Skeletal muscle cell (primary cell): ENCODE results near the gene DNASE2.

ENCODE experiments used
- DNase-seq: peaks from one replicate; pipeline ENCODE4 v3.0.0-alpha.2; 2010; ENCODE audit warnings: low read depth
- H3K4me3 ChIP-seq: 2 replicates; pipeline ENCODE4 v1.5.1; 2011; ENCODE audit warnings: low read depth, mild to moderate bottlenecking, control low read depth, low read length, moderate library complexity

DNASE2 gene

GRCh38 chr19:12886969-12887747 is 5.9 kb upstream of the DNASE2 start, which contains the start of gene KLF1:
KLF1 (minus strand) TSS chr19:12887201; CDS start chr19:12887140, 61 bp downstream.
- DNase-seq, result no peak
- H3K4me3 ChIP-seq, result no peak within 1 kb of the TSS

- H3K4me3 ChIP-seq, result no peak overlapping the region
- DNase-seq, result no peak
Observed at GRCh38 chr19:12886651-12886968, 5.4 kb upstream of the DNASE2 start.

GRCh38 chr19:12885749-12886650 is 4.8 kb upstream of the DNASE2 start:
- peak overlapping the region; percentile 28 for H3K4me3 ChIP-seq
- no peak for DNase-seq

- H3K4me3 ChIP-seq, result peak overlapping the region; percentile 28
- DNase-seq, result no peak
Observed at GRCh38 chr19:12884926-12885748, 3.9 kb upstream of the DNASE2 start.

GRCh38 chr19:12884627-12884925 is 3.3 kb upstream of the DNASE2 start:
- H3K4me3 ChIP-seq, result no peak overlapping the region
- no peak for DNase-seq

GRCh38 chr19:12884202-12884601 is 3.0 kb upstream of the DNASE2 start:
- no peak for DNase-seq
- H3K4me3 ChIP-seq, result no peak overlapping the region

GRCh38 chr19:12882589-12882988 is 1.3 kb upstream of the DNASE2 start:
- no peak overlapping the region for H3K4me3 ChIP-seq
- DNase-seq, result no peak

- H3K4me3 ChIP-seq, result peak overlapping the region; percentile 72
- DNase-seq, result no peak
Observed at GRCh38 chr19:12880551-12881171, 588 bp downstream of the DNASE2 start.

GRCh38 chr19:12875086-12875485 is 6.2 kb downstream of the DNASE2 start:
- H3K4me3 ChIP-seq, result no peak overlapping the region

GRCh38 chr19:12873891-12874745 is 7.1 kb downstream of the DNASE2 start:
- no peak for DNase-seq

More at GRCh38 chr19:12875086-12875485, 6.2 kb downstream of the DNASE2 start:
- no peak for DNase-seq

GRCh38 chr19:12872941-12873890 is 8.0 kb downstream of the DNASE2 start:
- DNase-seq, result no peak
- peak overlapping the region; percentile 33 for H3K4me3 ChIP-seq

More at GRCh38 chr19:12873891-12874745, 7.1 kb downstream of the DNASE2 start:
- no peak overlapping the region for H3K4me3 ChIP-seq

- DNase-seq, result no peak
- no peak overlapping the region for H3K4me3 ChIP-seq
Observed at GRCh38 chr19:12872255-12872654, 9.0 kb downstream of the DNASE2 start.

GRCh38 chr19:12871681-12872080 is 9.6 kb downstream of the DNASE2 start:
- no peak overlapping the region for H3K4me3 ChIP-seq
- DNase-seq, result no peak

GRCh38 chr19:12868540-12869112 is 12.6 kb downstream of the DNASE2 start:
- H3K4me3 ChIP-seq, result no peak overlapping the region

GRCh38 chr19:12867120-12868099 is 13.8 kb downstream of the DNASE2 start:
- DNase-seq, result no peak
- peak overlapping the region; percentile 51 for H3K4me3 ChIP-seq

More at GRCh38 chr19:12868540-12869112, 12.6 kb downstream of the DNASE2 start:
- DNase-seq, result no peak
